ENCODE results near the gene PRC1.

Gene PRC1

GRCh38 chr15:90953947-90954711, 40.2 kb downstream of the PRC1 start:
- DNase-seq = no peak

GRCh38 chr15:90952901-90953677, 41.2 kb downstream of the PRC1 start:
- no peak for DNase-seq

- DNase-seq = no peak
Measured at GRCh38 chr15:90950676-90951075, 43.7 kb downstream of the PRC1 start.

GRCh38 chr15:90949979-90950675, 44.2 kb downstream of the PRC1 start:
- DNase-seq = no peak

GRCh38 chr15:90948506-90948905, 45.8 kb downstream of the PRC1 start:
- DNase-seq = no peak

- DNase-seq = no peak
Measured at GRCh38 chr15:90947577-90948357, 46.6 kb downstream of the PRC1 start.

- DNase-seq = no peak
Measured at GRCh38 chr15:90946941-90947576, 47.3 kb downstream of the PRC1 start.

- no peak for DNase-seq
Measured at GRCh38 chr15:90946538-90946937, 47.8 kb downstream of the PRC1 start.

- DNase-seq = no peak
Measured at GRCh38 chr15:90945091-90945490, 49.2 kb downstream of the PRC1 start.

GRCh38 chr15:90942354-90943120, 51.8 kb downstream of the PRC1 start:
- DNase-seq = no peak

- no peak for DNase-seq
Measured at GRCh38 chr15:90941038-90941437, 53.3 kb downstream of the PRC1 start.

GRCh38 chr15:90939756-90940155, 54.6 kb downstream of the PRC1 start:
- DNase-seq = no peak

- DNase-seq = no peak
Measured at GRCh38 chr15:90938261-90938660, 56.1 kb downstream of the PRC1 start.

- no peak for DNase-seq
Measured at GRCh38 chr15:90936823-90937222, 57.5 kb downstream of the PRC1 start.

GRCh38 chr15:90934949-90935751, 59.2 kb downstream of the PRC1 start, which contains the start of gene UNC45A:
UNC45A (plus strand) TSS chr15:90935285; CDS start chr15:90935325, 40 bp downstream.
- peak; percentile 61 to 79 for DNase-seq

- peak; percentile 68 to 70 for DNase-seq
Measured at GRCh38 chr15:90934256-90934948, 59.9 kb downstream of the PRC1 start.

GRCh38 chr15:90933301-90933700, 61.0 kb downstream of the PRC1 start:
- no peak for DNase-seq

GRCh38 chr15:90932660-90932991, 61.7 kb downstream of the PRC1 start:
- no peak for DNase-seq

GRCh38 chr15:90931828-90932659, 62.3 kb downstream of the PRC1 start, which contains the start of gene HDDC3:
HDDC3 (minus strand) TSS chr15:90932549; CDS start chr15:90932540, 9 bp downstream.
- DNase-seq = peak; percentile 84 to 86

Data from AML-193 (cell line).